Glutamatergic neuron (in vitro differentiated cells): ENCODE measurements around the gene CLK2. TPM values are rescaled to one million over a fixed set of nuclear protein-coding genes. Genes with fewer than 3 reads are reported as not detected.

Source experiments
- DNase-seq: peaks from one replicate; pipeline ENCODE4 v3.0.0; 2022
- H3K27ac Mint-ChIP-seq: one replicate; pipeline ENCODE4 v1.8.0; 2020; ENCODE audit warnings: mild to moderate bottlenecking, mixed read lengths, inconsistent platforms; ENCODE audit not compliant: unreplicated experiment
- H3K27me3 Mint-ChIP-seq: one replicate; pipeline ENCODE4 v1.8.0; 2020; ENCODE audit warnings: mild to moderate bottlenecking, moderate library complexity, mixed read lengths, inconsistent platforms; ENCODE audit not compliant: unreplicated experiment
- H3K36me3 Mint-ChIP-seq: one replicate; pipeline ENCODE4 v1.8.0; 2020; ENCODE audit warnings: mild to moderate bottlenecking, mixed read lengths, inconsistent platforms; ENCODE audit not compliant: unreplicated experiment
- H3K4me1 Mint-ChIP-seq: one replicate; pipeline ENCODE4 v1.8.0; 2020; ENCODE audit warnings: mild to moderate bottlenecking, low read depth, mixed read lengths, inconsistent platforms; ENCODE audit not compliant: unreplicated experiment
- H3K4me3 Mint-ChIP-seq: one replicate; pipeline ENCODE4 v1.8.0; 2020; ENCODE audit warnings: mild to moderate bottlenecking, mixed read lengths, inconsistent platforms; ENCODE audit not compliant: unreplicated experiment
- H3K9me3 Mint-ChIP-seq: one replicate; pipeline ENCODE4 v1.8.0; 2020; ENCODE audit warnings: mild to moderate bottlenecking, moderate library complexity, mixed read lengths, inconsistent platforms; ENCODE audit not compliant: unreplicated experiment
- total RNA-seq: library from RNA; stranded (reverse); fragmentation: NEBNext Ultra II Directional; extraction: Animal tissue kit (Norgen Biotek cat#: 25700); gene quantifications from one replicate; pipeline ENCODE4 v1.2.1, GENCODE V29; 2021; ENCODE audit not compliant: unreplicated experiment
- TF ChIP-seq, protein P1 (sequence below): fragments of 200-600 bp; sonication (generic); IDR thresholded peaks from one replicate; pipeline ENCODE4 v1.5.0; 2021; ENCODE audit not compliant: partially characterized antibody, unreplicated experiment

CLK2 gene
- total RNA-seq, 1 donor from 2014 or later: 74.8 TPM

DNA sequence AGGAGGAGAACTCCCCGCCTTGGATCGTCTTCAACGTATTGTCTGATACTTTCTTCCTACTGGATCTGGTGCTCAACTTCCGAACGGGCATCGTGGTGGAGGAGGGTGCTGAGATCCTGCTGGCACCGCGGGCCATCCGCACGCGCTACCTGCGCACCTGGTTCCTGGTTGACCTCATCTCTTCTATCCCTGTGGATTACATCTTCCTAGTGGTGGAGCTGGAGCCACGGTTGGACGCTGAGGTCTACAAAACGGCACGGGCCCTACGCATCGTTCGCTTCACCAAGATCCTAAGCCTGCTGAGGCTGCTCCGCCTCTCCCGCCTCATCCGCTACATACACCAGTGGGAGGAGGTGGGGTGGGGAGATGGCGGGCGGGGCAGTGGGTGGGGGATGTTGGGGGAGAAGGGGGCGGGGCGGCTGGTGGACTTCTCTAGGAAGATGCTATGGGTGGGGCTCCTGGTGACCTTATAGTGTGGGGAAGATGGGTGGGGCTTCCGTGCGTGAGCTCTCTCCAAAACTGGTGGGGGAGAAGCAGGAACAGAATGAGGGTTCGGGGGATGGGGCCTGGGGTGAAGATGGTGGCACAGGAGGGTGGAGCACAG, 9.3 kb upstream of the CLK2 start:
- peaks cover 5% of the 10 kb centered on the region for H3K9me3 Mint-ChIP-seq
- TF ChIP-seq, protein P1, sequence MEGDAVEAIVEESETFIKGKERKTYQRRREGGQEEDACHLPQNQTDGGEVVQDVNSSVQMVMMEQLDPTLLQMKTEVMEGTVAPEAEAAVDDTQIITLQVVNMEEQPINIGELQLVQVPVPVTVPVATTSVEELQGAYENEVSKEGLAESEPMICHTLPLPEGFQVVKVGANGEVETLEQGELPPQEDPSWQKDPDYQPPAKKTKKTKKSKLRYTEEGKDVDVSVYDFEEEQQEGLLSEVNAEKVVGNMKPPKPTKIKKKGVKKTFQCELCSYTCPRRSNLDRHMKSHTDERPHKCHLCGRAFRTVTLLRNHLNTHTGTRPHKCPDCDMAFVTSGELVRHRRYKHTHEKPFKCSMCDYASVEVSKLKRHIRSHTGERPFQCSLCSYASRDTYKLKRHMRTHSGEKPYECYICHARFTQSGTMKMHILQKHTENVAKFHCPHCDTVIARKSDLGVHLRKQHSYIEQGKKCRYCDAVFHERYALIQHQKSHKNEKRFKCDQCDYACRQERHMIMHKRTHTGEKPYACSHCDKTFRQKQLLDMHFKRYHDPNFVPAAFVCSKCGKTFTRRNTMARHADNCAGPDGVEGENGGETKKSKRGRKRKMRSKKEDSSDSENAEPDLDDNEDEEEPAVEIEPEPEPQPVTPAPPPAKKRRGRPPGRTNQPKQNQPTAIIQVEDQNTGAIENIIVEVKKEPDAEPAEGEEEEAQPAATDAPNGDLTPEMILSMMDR: no peak
- peaks cover 4% of the 10 kb centered on the region for H3K36me3 Mint-ChIP-seq
- no peak overlapping the region for H3K27ac Mint-ChIP-seq
- no peak for DNase-seq
- H3K4me1 Mint-ChIP-seq: peaks cover 13% of the 10 kb centered on the region
- H3K27me3 Mint-ChIP-seq: peaks cover 5% of the 10 kb centered on the region
- no peak overlapping the region for H3K4me3 Mint-ChIP-seq

DNA sequence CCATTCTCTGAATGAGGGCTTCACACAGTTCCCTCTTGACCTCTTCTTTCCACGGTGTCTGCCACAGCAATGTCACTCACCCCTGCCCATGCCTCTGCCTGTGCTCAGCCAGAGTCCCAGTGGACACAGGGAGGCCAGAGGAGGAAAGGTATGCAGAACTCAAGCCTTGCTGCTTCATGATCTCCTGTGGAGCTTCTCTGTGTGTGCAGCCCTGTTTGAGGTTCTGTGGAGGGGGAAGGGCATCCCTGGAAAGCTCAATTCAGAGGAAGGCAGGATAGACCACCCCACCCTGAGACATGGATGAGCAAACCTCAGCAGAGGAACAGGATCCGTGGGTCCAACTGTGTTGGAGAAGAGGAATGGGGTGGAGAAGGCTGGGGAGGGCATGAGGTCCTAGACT, 6.0 kb upstream of the CLK2 start:
- peaks cover 13% of the 10 kb centered on the region for H3K4me1 Mint-ChIP-seq
- peak overlapping the region; percentile 45 for H3K27ac Mint-ChIP-seq
- no peak for DNase-seq
- peaks cover 3% of the 10 kb centered on the region for H3K27me3 Mint-ChIP-seq
- no peaks in the 10 kb centered on the region for H3K36me3 Mint-ChIP-seq
- H3K4me3 Mint-ChIP-seq: peak overlapping the region; percentile 74
- TF ChIP-seq, protein P1: no peak
- H3K9me3 Mint-ChIP-seq: peaks cover 9% of the 10 kb centered on the region

GRCh38 chr1:155278689-155279160, 5.4 kb upstream of the CLK2 start:
- Mint-ChIP-seq H3K4me3 (peak overlapping the region; percentile 81), H3K27ac (peak overlapping the region; percentile 14), H3K9me3 (peaks cover 9% of the 10 kb centered on the region), H3K4me1 (peaks cover 13% of the 10 kb centered on the region), H3K36me3 (no peaks in the 10 kb centered on the region), H3K27me3 (peaks cover 3% of the 10 kb centered on the region)
- DNase-seq: no peak
- TF ChIP-seq, protein P1: peak; percentile 4

- H3K4me1 Mint-ChIP-seq: peaks cover 13% of the 10 kb centered on the region
- peak overlapping the region; percentile 81 for H3K4me3 Mint-ChIP-seq
- peak overlapping the region; percentile 48 for H3K27ac Mint-ChIP-seq
- DNase-seq: peak; percentile 66
- no peaks in the 10 kb centered on the region for H3K36me3 Mint-ChIP-seq
- peaks cover 3% of the 10 kb centered on the region for H3K27me3 Mint-ChIP-seq
- TF ChIP-seq, protein P1: no peak
- peaks cover 9% of the 10 kb centered on the region for H3K9me3 Mint-ChIP-seq
Measured at GRCh38 chr1:155277902-155278688, 4.8 kb upstream of the CLK2 start.
